Neural cell (in vitro differentiated cells): ENCODE measurements around the gene ST6GALNAC3. TPM values are rescaled to one million over a fixed set of nuclear protein-coding genes. Genes with fewer than 3 reads are reported as not detected.

Source experiments
- H2AFZ ChIP-seq: fragments of 200-600, 300-800 bp; sonication (generic), shearing (Covaris generic); 2 replicates; pipeline ENCODE4 v1.6.0; 2014; ENCODE audit warnings: low read depth, mild to moderate bottlenecking, antibody characterized with exemption, low read length, moderate library complexity
- H3F3A ChIP-seq: fragments of 200-600 bp; shearing (Covaris generic); 2 replicates; pipeline ENCODE4 v1.6.1; 2016; ENCODE audit warnings: mild to moderate bottlenecking, moderate library complexity, mixed read lengths, antibody characterized with exemption, low read length; ENCODE audit not compliant: insufficient read depth, poor library complexity, severe bottlenecking
- H3K27ac ChIP-seq: fragments of 200-600, 300-800 bp; sonication (generic), shearing (Covaris generic); 2 replicates; pipeline ENCODE4 v1.5.1; 2014; ENCODE audit warnings: mild to moderate bottlenecking, low read length, moderate library complexity
- H3K27me3 ChIP-seq: fragments of 300-800, 200-600 bp; sonication (generic), shearing (Covaris generic); 2 replicates; pipeline ENCODE4 v1.6.0; 2014; ENCODE audit warnings: mild to moderate bottlenecking, low read depth, low read length, moderate library complexity; ENCODE audit not compliant: insufficient read depth
- H3K36me3 ChIP-seq: fragments of 300-800, 200-600 bp; sonication (generic), shearing (Covaris generic); 2 replicates; pipeline ENCODE4 v1.5.1; 2014; ENCODE audit warnings: mild to moderate bottlenecking, antibody characterized with exemption, low read length, moderate library complexity; ENCODE audit not compliant: insufficient read depth
- H3K4me2 ChIP-seq: fragments of 300-800, 200-600 bp; sonication (generic), shearing (Covaris generic); 2 replicates; pipeline ENCODE4 v1.6.0; 2014; ENCODE audit warnings: mild to moderate bottlenecking, low read length
- H3K4me3 ChIP-seq: fragments of 300-800, 200-600 bp; sonication (generic), shearing (Covaris generic); 2 replicates; pipeline ENCODE4 v1.5.1; 2014; ENCODE audit warnings: mild to moderate bottlenecking, low read length, moderate library complexity
- H3K79me2 ChIP-seq: fragments of 200-600 bp; shearing (Covaris generic); replicated peaks from 2 replicates; pipeline ENCODE4 v1.6.0; 2014; ENCODE audit warnings: mild to moderate bottlenecking, low read length, moderate library complexity; ENCODE audit not compliant: insufficient read depth
- H3K9ac ChIP-seq: fragments of 300-800, 200-600 bp; sonication (generic), shearing (Covaris generic); 2 replicates; pipeline ENCODE4 v1.6.1; 2016; ENCODE audit warnings: mild to moderate bottlenecking, low read length, mixed read lengths
- H3K9me2 ChIP-seq: fragments of 200-600 bp; shearing (Covaris generic); 2 replicates; pipeline ENCODE4 v1.6.1; 2016; ENCODE audit warnings: mild to moderate bottlenecking, low read length, mixed read lengths; ENCODE audit not compliant: insufficient read depth
- H3K9me3 ChIP-seq: fragments of 200-600, 300-800 bp; sonication (generic), shearing (Covaris generic); 2 replicates; pipeline ENCODE4 v1.6.1; 2016; ENCODE audit warnings: mild to moderate bottlenecking, mixed run types, low read length, moderate library complexity, mixed read lengths
- H4K20me1 ChIP-seq: fragments of 200-600 bp; shearing (Covaris generic); 2 replicates; pipeline ENCODE4 v1.6.1; 2016; ENCODE audit warnings: mild to moderate bottlenecking, mixed run types; ENCODE audit not compliant: insufficient read depth
- CTCF ChIP-seq: fragments of 450-650 bp; IDR thresholded peaks from 2 replicates; pipeline ENCODE4 v1.5.1; 2014; ENCODE audit warnings: antibody characterized with exemption, mild to moderate bottlenecking, moderate library complexity; ENCODE audit not compliant: poor library complexity, severe bottlenecking
- EP300 ChIP-seq: fragments of 450-650 bp; conservative IDR thresholded peaks from 2 replicates; pipeline ENCODE4 v1.6.1; 2014; ENCODE audit warnings: antibody characterized with exemption, mild to moderate bottlenecking, moderate library complexity; ENCODE audit not compliant: poor library complexity, severe bottlenecking
- EZH2 ChIP-seq: fragments of 200-600, 300-800 bp; shearing (Covaris generic), sonication (generic); IDR thresholded peaks from 2 replicates; pipeline ENCODE4 v1.6.1; 2014; ENCODE audit warnings: antibody characterized with exemption, low read length, borderline replicate concordance, mild to moderate bottlenecking; ENCODE audit not compliant: insufficient read depth, poor library complexity, severe bottlenecking
- MXI1 ChIP-seq: fragments of 450-650 bp; conservative IDR thresholded peaks from 2 replicates; pipeline ENCODE4 v1.6.1; 2014; ENCODE audit warnings: antibody characterized with exemption, mild to moderate bottlenecking; ENCODE audit not compliant: poor library complexity, severe bottlenecking
- POLR2AphosphoS5 ChIP-seq: IDR thresholded peaks from 2 replicates; pipeline ENCODE4 v1.6.1; 2012
- RAD21 ChIP-seq: fragments of 450-650 bp; conservative IDR thresholded peaks from 2 replicates; pipeline ENCODE4 v1.6.1; 2014; ENCODE audit warnings: antibody characterized with exemption, mild to moderate bottlenecking, moderate library complexity
- REST ChIP-seq: IDR thresholded peaks from 2 replicates; pipeline ENCODE4 v1.6.1; 2012; ENCODE audit warnings: borderline replicate concordance
- SMC3 ChIP-seq: fragments of 450-650 bp; conservative IDR thresholded peaks from 2 replicates; pipeline ENCODE4 v1.6.1; 2014; ENCODE audit warnings: antibody characterized with exemption, mild to moderate bottlenecking, moderate library complexity; ENCODE audit not compliant: poor library complexity
- TAF1 ChIP-seq: IDR thresholded peaks from 2 replicates; pipeline ENCODE4 v1.6.1; 2012; ENCODE audit warnings: low read depth
- polyA plus RNA-seq: library from polyadenylated mRNA; depleted of rRNA; stranded (reverse); fragments of >200 nt; gene quantifications from 2 replicates; pipeline ENCODE4 v1.2.3, GENCODE V29; 2014

ST6GALNAC3 gene
- polyA plus RNA-seq, 1 donor from 2014 or later = 3.6 TPM

- Histone ChIP-seq H3K4me2 (no peak overlapping the region), H2AFZ (no peak overlapping the region), H3K27me3 (no peaks in the 10 kb centered on the region), H4K20me1 (no peaks in the 10 kb centered on the region), H3F3A (no peaks in the 10 kb centered on the region), H3K4me3 (no peak overlapping the region), H3K27ac (no peak overlapping the region), H3K9me2 (no peaks in the 10 kb centered on the region), H3K9ac (no peak overlapping the region), H3K9me3 (no peaks in the 10 kb centered on the region), H3K36me3 (no peaks in the 10 kb centered on the region), H3K79me2 (no peaks in the 10 kb centered on the region)
- no peak for TF ChIP-seq POLR2AphosphoS5
- TF ChIP-seq MXI1 = no peak
- no peak for TF ChIP-seq EP300
- no peak for TF ChIP-seq EZH2
- no peak for TF ChIP-seq REST
- TF ChIP-seq TAF1 = no peak
- TF ChIP-seq SMC3 = no peak
- TF ChIP-seq RAD21 = no peak
- no peak for TF ChIP-seq CTCF
These were observed 192.2 kb downstream of the ST6GALNAC3 start for GRCh38 chr1:76266762-76267161.

GRCh38 chr1:76267631-76268030 lies 193.1 kb downstream of the ST6GALNAC3 start:
- Histone ChIP-seq H3K27me3 (no peaks in the 10 kb centered on the region), H3K27ac (no peak overlapping the region), H2AFZ (no peak overlapping the region), H3K4me3 (no peak overlapping the region), H3K36me3 (no peaks in the 10 kb centered on the region), H3F3A (no peaks in the 10 kb centered on the region), H3K79me2 (no peaks in the 10 kb centered on the region), H3K9ac (no peak overlapping the region), H3K9me3 (no peaks in the 10 kb centered on the region), H3K9me2 (no peaks in the 10 kb centered on the region), H4K20me1 (no peaks in the 10 kb centered on the region), H3K4me2 (no peak overlapping the region)
- no peak for TF ChIP-seq MXI1
- no peak for TF ChIP-seq RAD21
- no peak for TF ChIP-seq EZH2
- no peak for TF ChIP-seq CTCF
- TF ChIP-seq SMC3 = no peak
- TF ChIP-seq REST = no peak
- no peak for TF ChIP-seq TAF1
- no peak for TF ChIP-seq POLR2AphosphoS5
- no peak for TF ChIP-seq EP300
